Esophagus muscularis mucosa (tissue), 4 donors: Measurements from ENCODE around the gene BNC2. TPM values are rescaled to one million over a fixed set of nuclear protein-coding genes. Genes with fewer than 3 reads are reported as not detected.
A peak's percentile ranks its signal among the peaks of the same experiment; 100 is the strongest.

Experiments
- DNase-seq: peaks from one replicate; pipeline ENCODE4 v3.0.0-alpha.2; 2017; ENCODE audit errors: extremely low spot score
- H3K27ac ChIP-seq, 4 donors: fragments of 200-600 bp; sonication (generic); replicated peaks in 1 of 4; 1 replicate in 3 of 4; 2 replicates in 1 of 4; pipeline ENCODE4 v1.5.1; 2016 to 2019; ENCODE audit warnings: mild to moderate bottlenecking in 1 of 4
- H3K27me3 ChIP-seq, 4 donors: fragments of 200-600 bp; sonication (generic); one replicate each; pipeline versions ENCODE4 v1.5.1 to v1.6.0; 2016 to 2019
- H3K36me3 ChIP-seq, 4 donors: fragments of 200-600 bp; sonication (generic); one replicate each; pipeline ENCODE4 v1.5.1; 2016 to 2019
- H3K4me1 ChIP-seq, 4 donors: fragments of 200-600 bp; sonication (generic); one replicate each; pipeline ENCODE4 v1.5.1; 2016 to 2019
- H3K4me3 ChIP-seq, 4 donors: fragments of 200-600 bp; sonication (generic); 1 replicate in 2 of 4; 2 replicates in 2 of 4; pipeline ENCODE4 v1.5.1; 2016 to 2019; ENCODE audit warnings: mild to moderate bottlenecking in 4 of 4, moderate library complexity in 1 of 4
- H3K9me3 ChIP-seq, 4 donors: fragments of 200-600 bp; sonication (generic); 1 replicate in 3 of 4; 2 replicates in 1 of 4; pipeline ENCODE4 v1.5.1; 2016 to 2019
- CTCF ChIP-seq, 3 experiments: fragments of 200-600 bp in 2 of 3; fragments of 450-650 bp in 1 of 3; sonication (generic) in 2 of 3; IDR thresholded peaks; one replicate each; pipeline ENCODE4 v1.5.1; 2017 to 2019; ENCODE audit warnings: antibody characterized with exemption in 3 of 3, mild to moderate bottlenecking in 2 of 3, moderate library complexity in 1 of 3
- EP300 ChIP-seq: sonication (generic); formaldehyde crosslinking; IDR thresholded peaks from one replicate; pipeline ENCODE4 v1.6.1; 2017; ENCODE audit warnings: antibody characterized with exemption
- POLR2A ChIP-seq: fragments of 450-650 bp; IDR thresholded peaks from one replicate; pipeline ENCODE4 v1.6.1; 2017; ENCODE audit warnings: antibody characterized with exemption, moderate library complexity, mild to moderate bottlenecking, low read depth
- POLR2AphosphoS5 ChIP-seq, 2 donors: sonication (generic); formaldehyde crosslinking; IDR thresholded peaks; one replicate each; pipeline ENCODE4 v1.6.1; 2017; ENCODE audit warnings: antibody characterized with exemption in 2 of 2
- WGBS: methylation state at CpG from one replicate; pipeline ENCODE4 v1.1.5; 2018; 5-methylcytosine and 5-hydroxymethylcytosine counted together
- intact Hi-C: fragments of 100-400 bp; cut with DNase I; formaldehyde crosslinking; loops from one replicate; pipeline ENCODE4 v1.15.1; 2023
- total RNA-seq, 4 donors: library from RNA; depleted of rRNA; stranded (reverse); fragments of >200 nt; gene quantifications; one replicate each; pipeline versions ENCODE4 v1.1.0 to v1.2.1, GENCODE V29; 2016

BNC2 gene
- total RNA-seq, 4 donors from 2014 or later, result 95.3 to 138 (median 123) TPM

- TF ChIP-seq POLR2AphosphoS5 (IDR thresholded peaks at IDR 0.05) (no peak), POLR2A (no peak), EP300 (no peak), CTCF (IDR thresholded peaks at IDR 0.05) (no peak)
- intact Hi-C loops, result loop anchor here (5.0 to 10.0 kb wide), 4 partner anchors 38 to 350 kb away; no protein-coding TSS in a partner anchor
- H3K9me3 ChIP-seq, result no peaks in the 10 kb centered on the region
- peak overlapping the region; percentile 4 to 24 (median 22) for H3K4me3 ChIP-seq
- H3K36me3 ChIP-seq, result no peaks in the 10 kb centered on the region
- peak overlapping the region; percentile 89 to 97 (median 95) for H3K27ac ChIP-seq
- no peaks in the 10 kb centered on the region for H3K27me3 ChIP-seq
- H3K4me1 ChIP-seq, result peaks cover 0 to 88% (median 62%) of the 10 kb centered on the region in 4 donors
- no peak for DNase-seq
- 37% methylated on average over 10 of the region's 10 CpGs for WGBS
Observed at GRCh38 chr9:16864649-16865434, 5.6 kb downstream of the BNC2 start.

DNA sequence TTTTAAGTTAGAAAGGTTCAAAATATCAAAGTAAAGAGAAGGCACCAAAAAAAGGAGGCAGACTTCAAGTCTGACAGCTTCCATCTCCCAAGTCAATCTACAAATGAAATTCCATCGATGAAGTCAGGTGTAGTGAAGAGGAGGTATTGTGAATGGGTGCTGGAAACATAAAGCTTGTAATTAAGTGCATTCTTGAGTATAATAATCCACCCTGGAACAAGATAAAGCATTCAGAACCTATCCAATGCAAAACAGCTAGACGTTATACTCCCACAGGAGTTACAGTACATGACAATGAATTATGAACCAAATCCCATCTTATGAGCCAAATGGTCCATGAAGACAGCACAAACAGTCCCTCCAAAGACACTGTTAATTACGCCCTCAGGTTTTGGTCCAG is 22.3 kb downstream of the BNC2 start:
- 70% methylated on average over 3 of the region's 3 CpGs for WGBS

DNA sequence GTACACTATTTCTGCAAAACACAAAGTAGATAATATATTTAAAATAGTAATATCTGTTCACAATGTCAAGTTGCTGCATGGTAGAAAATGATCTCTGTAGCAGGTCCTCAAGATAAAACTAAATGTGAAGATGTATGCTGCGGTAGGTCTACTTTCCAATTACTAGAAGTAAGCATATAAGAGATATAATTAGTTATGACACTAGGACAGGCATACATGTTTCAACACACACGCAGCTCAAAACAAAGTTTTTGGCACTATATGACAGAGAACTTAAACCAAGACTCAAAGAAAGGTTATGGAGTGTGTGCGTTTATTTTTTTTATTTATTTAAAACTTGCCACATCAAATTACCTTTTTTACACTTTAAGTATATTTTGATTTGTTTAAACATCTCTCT is 23.5 kb downstream of the BNC2 start:
- TF ChIP-seq POLR2A (no peak), CTCF (IDR thresholded peaks at IDR 0.05) (no peak), EP300 (no peak), POLR2AphosphoS5 (IDR thresholded peaks at IDR 0.05) (no peak)
- no peak overlapping the region for H3K27ac ChIP-seq

More for the DNA sequence above, 22.3 kb downstream of the BNC2 start:
- H3K27me3 ChIP-seq, result no peaks in the 10 kb centered on the region
- intact Hi-C loops, result no loop called here
- peaks cover 0 to 35% (median 27%) of the 10 kb centered on the region in 4 donors for H3K4me1 ChIP-seq
- no peak overlapping the region for H3K27ac ChIP-seq
- TF ChIP-seq POLR2AphosphoS5 (IDR thresholded peaks at IDR 0.05) (no peak), EP300 (no peak), POLR2A (no peak), CTCF (IDR thresholded peaks at IDR 0.05) (no peak)
- H3K9me3 ChIP-seq, result no peaks in the 10 kb centered on the region
- no peak for DNase-seq
- H3K4me3 ChIP-seq, result no peak overlapping the region
- H3K36me3 ChIP-seq, result no peaks in the 10 kb centered on the region

DNA sequence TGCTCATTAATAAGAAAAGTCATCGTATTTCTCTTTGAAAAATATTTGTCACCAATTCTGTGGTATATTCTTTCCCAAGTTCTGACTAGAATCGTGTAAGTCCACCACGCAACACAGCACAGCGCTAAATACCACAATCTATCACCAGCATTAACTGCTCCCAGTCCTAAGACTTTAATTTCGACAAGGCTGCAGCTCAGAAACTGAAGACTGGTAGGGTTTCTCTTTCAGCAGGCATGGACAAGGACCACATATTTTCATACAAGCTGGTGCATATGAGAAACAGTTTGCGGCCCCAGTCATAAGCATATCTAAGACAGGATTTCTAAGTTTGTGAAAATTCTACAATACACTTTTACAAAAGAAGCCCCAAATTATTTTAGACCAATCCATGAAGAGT is 24.1 kb downstream of the BNC2 start:
- intact Hi-C loops, result no loop called here
- no peak overlapping the region for H3K4me3 ChIP-seq
- H3K27me3 ChIP-seq, result no peaks in the 10 kb centered on the region
- H3K9me3 ChIP-seq, result no peaks in the 10 kb centered on the region
- no peaks in the 10 kb centered on the region for H3K36me3 ChIP-seq
- no peak overlapping the region for H3K27ac ChIP-seq
- peaks cover 0 to 29% (median 17%) of the 10 kb centered on the region in 4 donors for H3K4me1 ChIP-seq
- WGBS, result 84% methylated on average over 6 of the region's 6 CpGs
- DNase-seq, result no peak
- TF ChIP-seq POLR2A (no peak), CTCF (IDR thresholded peaks at IDR 0.05) (no peak), POLR2AphosphoS5 (IDR thresholded peaks at IDR 0.05) (no peak), EP300 (no peak)

More for the DNA sequence above, 23.5 kb downstream of the BNC2 start:
- DNase-seq, result no peak
- H3K4me3 ChIP-seq, result no peak overlapping the region
- peaks cover 0 to 32% (median 18%) of the 10 kb centered on the region in 4 donors for H3K4me1 ChIP-seq
- no peaks in the 10 kb centered on the region for H3K27me3 ChIP-seq
- intact Hi-C loops, result no loop called here
- no peaks in the 10 kb centered on the region for H3K9me3 ChIP-seq
- H3K36me3 ChIP-seq, result no peaks in the 10 kb centered on the region
- 49% methylated on average over 3 of the region's 3 CpGs for WGBS
